ENCODE results near the gene SLC66A1. TPM values are rescaled to one million over a fixed set of nuclear protein-coding genes. Genes with fewer than 3 reads are reported as not detected.
A peak's percentile ranks its signal among the peaks of the same experiment; 100 is the strongest.

SLC66A1 gene
- total RNA-seq, 2 donors from 2014 or later: 24.4 to 49.6 TPM

- H3K27me3 ChIP-seq (replicated peaks; ENCODE audit: insufficient read depth): no peaks in the 10 kb centered on the region
- WGBS: 72% methylated on average over 6 of the region's 6 CpGs
- H3K4me1 ChIP-seq (replicated peaks): peaks cover 3% of the 10 kb centered on the region
- no peak overlapping the region for H3K4me3 ChIP-seq
- H3K9me3 ChIP-seq: no peaks in the 10 kb centered on the region
- TF ChIP-seq CTCF (IDR thresholded peaks at IDR 0.05): no peak
- no peak for TF ChIP-seq POLR2A (IDR thresholded peaks at IDR 0.05)
- TF ChIP-seq POLR2AphosphoS5 (IDR thresholded peaks at IDR 0.05): no peak
- intact Hi-C loops (cut with DNase I): no loop called here
- DNase-seq (ENCODE audit: low spot score): no peak
- peaks cover 0 to 9% of the 10 kb centered on the region in 2 donors for H3K36me3 ChIP-seq
- no peak overlapping the region for H3K27ac ChIP-seq
Measured at GRCh38 chr1:19309123-19309813, 2.9 kb upstream of the SLC66A1 start.

GRCh38 chr1:19310061-19310460, 2.1 kb upstream of the SLC66A1 start:
- peaks cover 0 to 9% of the 10 kb centered on the region in 2 donors for H3K36me3 ChIP-seq
- TF ChIP-seq POLR2AphosphoS5 (IDR thresholded peaks at IDR 0.05): no peak
- no peak for TF ChIP-seq POLR2A (IDR thresholded peaks at IDR 0.05)
- no peak for TF ChIP-seq CTCF (IDR thresholded peaks at IDR 0.05)
- intact Hi-C loops (cut with DNase I): no loop called here
- H3K27me3 ChIP-seq (replicated peaks; ENCODE audit: insufficient read depth): no peaks in the 10 kb centered on the region
- H3K4me3 ChIP-seq: no peak overlapping the region
- H3K27ac ChIP-seq: no peak overlapping the region
- no peak for DNase-seq (ENCODE audit: low spot score)
- H3K4me1 ChIP-seq (replicated peaks): peaks cover 3% of the 10 kb centered on the region
- 89% methylated on average over 7 of the region's 7 CpGs for WGBS
- no peaks in the 10 kb centered on the region for H3K9me3 ChIP-seq

- Histone ChIP-seq H3K36me3 (peaks cover 0 to 9% of the 10 kb centered on the region in 2 donors), H3K4me1 (replicated peaks) (peaks cover 3% of the 10 kb centered on the region), H3K27ac (no peak overlapping the region), H3K9me3 (no peaks in the 10 kb centered on the region), H3K27me3 (replicated peaks; ENCODE audit: insufficient read depth) (no peaks in the 10 kb centered on the region), H3K4me3 (peak overlapping the region; percentile 66 to 86)
- WGBS: 39% methylated on average over 13 of the region's 13 CpGs
- no peak for DNase-seq (ENCODE audit: low spot score)
- intact Hi-C loops (cut with DNase I): no loop called here
- TF ChIP-seq CTCF (IDR thresholded peaks at IDR 0.05) (no peak), POLR2A (IDR thresholded peaks at IDR 0.05) (no peak), POLR2AphosphoS5 (IDR thresholded peaks at IDR 0.05) (no peak)
Measured at GRCh38 chr1:19310720-19311502, 1.2 kb upstream of the SLC66A1 start.

- Histone ChIP-seq H3K4me1 (replicated peaks) (peaks cover 3% of the 10 kb centered on the region), H3K36me3 (peaks cover 0 to 9% of the 10 kb centered on the region in 2 donors), H3K9me3 (no peaks in the 10 kb centered on the region), H3K27ac (peak overlapping the region; percentile 63 to 79), H3K4me3 (peak overlapping the region; percentile 66 to 86), H3K27me3 (replicated peaks; ENCODE audit: insufficient read depth) (no peaks in the 10 kb centered on the region)
- TF ChIP-seq CTCF (IDR thresholded peaks at IDR 0.05) (no peak), POLR2A (IDR thresholded peaks at IDR 0.05) (no peak), POLR2AphosphoS5 (IDR thresholded peaks at IDR 0.05) (no peak)
- WGBS: under 1% methylated on average over 29 of the region's 29 CpGs
- no peak for DNase-seq (ENCODE audit: low spot score)
- intact Hi-C loops (cut with DNase I): no loop called here
Measured at GRCh38 chr1:19311503-19311930, 609 bp upstream of the SLC66A1 start.

Measured in prostate gland (tissue), 2 donors.